Measurements from ENCODE around the gene GOLGA2.

Gene GOLGA2

GRCh38 chr9:128211186-128211980 lies 64.4 kb downstream of the GOLGA2 start:
- no peak for DNase-seq

- no peak for DNase-seq
Measured at GRCh38 chr9:128208946-128209669, 66.7 kb downstream of the GOLGA2 start.

GRCh38 chr9:128208386-128208785 lies 67.4 kb downstream of the GOLGA2 start:
- no peak for DNase-seq

GRCh38 chr9:128206916-128207910 lies 68.6 kb downstream of the GOLGA2 start:
- no peak for DNase-seq

DNA sequence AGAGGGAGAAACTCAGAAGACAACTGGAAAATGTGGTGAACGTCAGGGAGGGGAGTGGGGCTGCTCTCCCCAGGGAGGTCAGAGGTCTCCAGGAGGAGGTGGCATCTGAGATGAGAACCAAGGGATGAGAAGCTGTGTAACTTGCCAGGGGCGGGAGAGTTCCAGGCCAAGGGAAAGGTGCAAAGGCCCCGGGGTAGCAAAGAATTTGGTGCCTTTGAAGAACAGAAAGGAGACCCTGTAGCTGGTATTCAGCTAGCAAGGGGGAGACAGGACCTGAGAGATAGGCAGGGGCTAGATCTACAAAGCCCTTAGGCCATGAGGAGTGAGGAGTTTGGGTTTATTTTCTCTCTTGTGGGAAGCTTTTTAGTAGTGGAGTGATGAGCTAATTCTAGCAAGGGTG lies 69.3 kb downstream of the GOLGA2 start:
- DNase-seq: no peak
